Measurements from ENCODE around the gene ARL13B. TPM values are rescaled to one million over a fixed set of nuclear protein-coding genes. Genes with fewer than 3 reads are reported as not detected.

The ARL13B gene
- total and polyA plus RNA-seq, 2 of the 4 experiments (the other 2 are of a cell fraction): 2.7 to 3.0 TPM

GRCh38 chr3:94066506-94067500 lies 86.8 kb downstream of the ARL13B start (continued):
- TF ChIP-seq CHD1 (IDR thresholded peaks at IDR 0.05; ENCODE audit: low read depth, low read length) (no peak), NFE2L2 (IDR thresholded peaks at IDR 0.05; ENCODE audit: low read depth, low read length) (no peak)

DNA sequence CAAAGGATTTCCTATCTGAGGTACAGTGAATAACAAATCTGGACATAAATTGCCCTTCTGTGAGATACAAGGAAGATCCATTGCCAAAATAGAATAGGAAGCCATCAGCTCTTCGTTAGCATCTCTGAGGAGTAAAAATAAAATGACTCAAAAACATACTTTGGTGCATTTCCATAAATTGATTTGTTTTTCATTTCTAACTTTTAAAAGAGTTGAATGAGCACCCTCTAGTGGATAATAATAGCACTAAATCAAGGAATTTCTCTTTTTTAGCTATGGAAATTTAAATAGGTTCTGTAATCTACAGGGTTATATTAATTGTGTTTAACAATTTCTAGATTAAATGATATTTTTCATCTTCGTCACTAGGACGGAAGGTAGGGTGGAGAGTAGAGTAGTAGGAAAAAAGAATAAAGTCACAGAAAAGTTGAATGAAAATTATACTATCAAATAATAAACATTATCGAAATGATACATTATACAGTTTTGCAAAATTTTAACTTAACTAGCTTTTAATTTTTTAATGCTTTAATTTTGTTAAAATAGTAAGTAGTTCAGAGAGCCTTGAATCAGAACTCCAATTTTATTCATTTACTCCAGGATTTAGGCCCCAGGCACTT lies 89.3 kb downstream of the ARL13B start:
- Histone ChIP-seq H3K4me3 (ENCODE audit: insufficient read depth, low read depth, low read length) (no peak overlapping the region), H4K5ac (ENCODE audit: low read depth, low read length) (no peak overlapping the region), H2BK120ac (ENCODE audit: low read depth, low read length) (no peak overlapping the region), H2AK9ac (replicated peaks; ENCODE audit: low read depth, low read length, poor library complexity) (no peak overlapping the region), H3K27ac (ENCODE audit: insufficient read depth, low read length) (no peak overlapping the region; the same call in 1 of the 2 replicates), H3K4me2 (ENCODE audit: low read depth, low read length) (no peak overlapping the region), H2BK20ac (ENCODE audit: low read depth, low read length) (no peak overlapping the region), H2AK5ac (ENCODE audit: low read depth, low read length) (no peak overlapping the region), H3K36me3 (ENCODE audit: control insufficient read depth, insufficient read depth, low read length) (peaks cover 6% of the 10 kb centered on the region), H4K20me1 (ENCODE audit: insufficient read depth, low read length) (no peaks in the 10 kb centered on the region), H3K9me1 (ENCODE audit: insufficient read depth, low read length) (no peaks in the 10 kb centered on the region), H3K4me1 (ENCODE audit: control insufficient read depth, insufficient read depth, low read length) (no peaks in the 10 kb centered on the region; the same call in 1 of the 2 replicates), H3K18ac (ENCODE audit: low read depth, low read length) (no peak overlapping the region), H2AFZ (replicated peaks; ENCODE audit: low read length, poor library complexity) (no peak overlapping the region), H4K8ac (ENCODE audit: low read depth in 2 of 2, low read length in 2 of 2) (no peak overlapping the region), H3K14ac (replicated peaks; ENCODE audit: low read depth, low read length) (no peak overlapping the region), H2BK5ac (ENCODE audit: low read depth, low read length, poor library complexity, severe bottlenecking) (no peak overlapping the region), H3K9me3 (ENCODE audit: control insufficient read depth, insufficient read depth, low read length) (no peaks in the 10 kb centered on the region), H3K4ac (ENCODE audit: low read depth, low read length) (no peak overlapping the region), H3K56ac (ENCODE audit: extremely low read depth, insufficient read depth, low read length) (no peak overlapping the region), H3K23ac (ENCODE audit: low read depth, low read length) (no peak overlapping the region), H4K91ac (ENCODE audit: insufficient read depth, low read depth, low read length) (no peak overlapping the region), H3K9ac (ENCODE audit: low read depth, low read length) (peak overlapping the region; percentile 31; the same call in 1 of the 2 replicates), H3K27me3 (ENCODE audit: control insufficient read depth, insufficient read depth, low read length) (no peaks in the 10 kb centered on the region), H3K79me1 (ENCODE audit: low read depth in 1 of 2, low read length in 2 of 2) (peaks cover 12 to 17% of the 10 kb centered on the region in 2 experiments; a peak in 3 of 4 replicates), H2BK15ac (ENCODE audit: low read depth, low read length) (no peak overlapping the region)
- no CpG with 5 or more reads among the region's 4 CpGs for WGBS, 2 experiments (ENCODE audit: extremely low coverage in 2 of 2, insufficient read length in 1 of 2)
- POLR2A ChIA-PET (ENCODE audit: unreplicated experiment): no interaction called here
- BruUV-seq (replicated peaks): no TSS peak
- TF ChIP-seq RCOR1 (IDR thresholded peaks at IDR 0.05; ENCODE audit: insufficient replicate concordance, low read length) (no peak), RAD21 (IDR thresholded peaks at IDR 0.05; ENCODE audit: low read length) (peak; percentile 49), SMC3 (IDR thresholded peaks at IDR 0.05; ENCODE audit: low read depth, low read length) (peak; percentile 39; the same call in 1 of the 2 replicates)
- TF ChIP-seq, protein P1, sequence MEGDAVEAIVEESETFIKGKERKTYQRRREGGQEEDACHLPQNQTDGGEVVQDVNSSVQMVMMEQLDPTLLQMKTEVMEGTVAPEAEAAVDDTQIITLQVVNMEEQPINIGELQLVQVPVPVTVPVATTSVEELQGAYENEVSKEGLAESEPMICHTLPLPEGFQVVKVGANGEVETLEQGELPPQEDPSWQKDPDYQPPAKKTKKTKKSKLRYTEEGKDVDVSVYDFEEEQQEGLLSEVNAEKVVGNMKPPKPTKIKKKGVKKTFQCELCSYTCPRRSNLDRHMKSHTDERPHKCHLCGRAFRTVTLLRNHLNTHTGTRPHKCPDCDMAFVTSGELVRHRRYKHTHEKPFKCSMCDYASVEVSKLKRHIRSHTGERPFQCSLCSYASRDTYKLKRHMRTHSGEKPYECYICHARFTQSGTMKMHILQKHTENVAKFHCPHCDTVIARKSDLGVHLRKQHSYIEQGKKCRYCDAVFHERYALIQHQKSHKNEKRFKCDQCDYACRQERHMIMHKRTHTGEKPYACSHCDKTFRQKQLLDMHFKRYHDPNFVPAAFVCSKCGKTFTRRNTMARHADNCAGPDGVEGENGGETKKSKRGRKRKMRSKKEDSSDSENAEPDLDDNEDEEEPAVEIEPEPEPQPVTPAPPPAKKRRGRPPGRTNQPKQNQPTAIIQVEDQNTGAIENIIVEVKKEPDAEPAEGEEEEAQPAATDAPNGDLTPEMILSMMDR (conservative IDR thresholded peaks at IDR 0.05; ENCODE audit: low read depth, low read length): peak; percentile 58
- CTCF ChIA-PET: interaction anchor here (0.7 to 1.6 kb wide), 7 partner anchors 10 to 81 kb away, joined by 3 to 9 read pairs (median 5); no protein-coding TSS in a partner anchor
- intact Hi-C loops (cut with micrococcal nuclease) (loop anchor here (1.0 to 10.0 kb wide), 2 partner anchors 65 to 225 kb away; no protein-coding TSS in a partner anchor), dilution Hi-C loops (cut with HindIII; ENCODE audit: low sequenced_read_pairs, unreplicated experiment) (no loop called here), in situ Hi-C loops (cut with MboI; ENCODE audit: low sequenced_read_pairs) (loop anchor here (5.0 kb wide), 1 partner anchor 62 kb away; no protein-coding TSS in a partner anchor)
- DNase-seq (peak; percentile 39), ATAC-seq (ENCODE audit: low read depth) (no peak; the same call in none of the 2 replicates)

Data from IMR-90 (cell line).